ENCODE measurements around the gene ANKRD9. TPM values are rescaled to one million over a fixed set of nuclear protein-coding genes. Genes with fewer than 3 reads are reported as not detected.

The ANKRD9 gene
- total and polyA plus RNA-seq, 2 experiments from 2014 or later: 17.3 to 95.9 TPM

DNA sequence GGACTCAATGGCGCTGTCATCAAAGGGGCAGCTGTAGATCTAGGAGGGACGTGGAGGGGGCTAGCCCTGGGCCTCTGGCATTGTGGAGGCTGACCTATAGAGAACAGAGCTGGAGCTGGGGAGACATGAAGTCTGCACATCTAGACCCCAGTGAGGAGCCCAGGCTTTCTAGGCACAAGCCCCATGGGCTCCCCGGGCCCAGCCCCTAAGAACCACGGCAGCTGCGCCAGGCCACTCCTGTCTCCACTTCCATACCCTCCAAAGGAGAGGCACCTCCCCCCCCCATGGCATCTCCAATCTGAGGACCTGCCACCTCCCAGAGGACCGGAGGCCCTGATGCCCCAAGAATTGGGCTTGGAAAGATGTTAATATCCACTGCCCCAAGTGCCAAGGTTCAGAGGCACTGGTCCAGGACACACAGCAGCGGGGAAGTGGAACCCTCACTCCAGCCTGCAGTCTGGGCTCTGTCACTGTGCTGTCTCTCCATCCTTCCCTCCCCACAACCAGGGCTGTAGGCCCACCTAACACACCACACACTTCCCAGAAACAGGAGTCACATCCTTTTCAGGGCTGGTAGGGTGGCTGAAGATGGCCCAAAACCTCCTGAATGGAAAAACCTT, 4.5 kb downstream of the ANKRD9 start:
- peaks cover 4% of the 10 kb centered on the region; the same call in 1 of the 2 replicates for H4K20me1 ChIP-seq (replicated peaks; ENCODE audit: insufficient read depth)
- ATAC-seq: no peak
- H3K27ac ChIP-seq (ENCODE audit: low read depth): no peak overlapping the region

GRCh38 chr14:102504328-102504999, 5.1 kb downstream of the ANKRD9 start:
- H3K27ac Mint-ChIP-seq: no peak overlapping the region
- TF ChIP-seq CREB1 (CRISPR knock-in tag; IDR thresholded peaks at IDR 0.05; ENCODE audit: low read depth) (no peak), REST (IDR thresholded peaks at IDR 0.05; ENCODE audit: unreplicated experiment) (no peak), EZH2phosphoT487 (IDR thresholded peaks at IDR 0.05; ENCODE audit: unreplicated experiment) (no peak), ZNF331 (CRISPR knock-in tag; IDR thresholded peaks at IDR 0.05; ENCODE audit: low read depth) (no peak), STAT1 (IDR thresholded peaks at IDR 0.05; ENCODE audit: unreplicated experiment) (no peak)
- TF ChIP-seq, protein P1, sequence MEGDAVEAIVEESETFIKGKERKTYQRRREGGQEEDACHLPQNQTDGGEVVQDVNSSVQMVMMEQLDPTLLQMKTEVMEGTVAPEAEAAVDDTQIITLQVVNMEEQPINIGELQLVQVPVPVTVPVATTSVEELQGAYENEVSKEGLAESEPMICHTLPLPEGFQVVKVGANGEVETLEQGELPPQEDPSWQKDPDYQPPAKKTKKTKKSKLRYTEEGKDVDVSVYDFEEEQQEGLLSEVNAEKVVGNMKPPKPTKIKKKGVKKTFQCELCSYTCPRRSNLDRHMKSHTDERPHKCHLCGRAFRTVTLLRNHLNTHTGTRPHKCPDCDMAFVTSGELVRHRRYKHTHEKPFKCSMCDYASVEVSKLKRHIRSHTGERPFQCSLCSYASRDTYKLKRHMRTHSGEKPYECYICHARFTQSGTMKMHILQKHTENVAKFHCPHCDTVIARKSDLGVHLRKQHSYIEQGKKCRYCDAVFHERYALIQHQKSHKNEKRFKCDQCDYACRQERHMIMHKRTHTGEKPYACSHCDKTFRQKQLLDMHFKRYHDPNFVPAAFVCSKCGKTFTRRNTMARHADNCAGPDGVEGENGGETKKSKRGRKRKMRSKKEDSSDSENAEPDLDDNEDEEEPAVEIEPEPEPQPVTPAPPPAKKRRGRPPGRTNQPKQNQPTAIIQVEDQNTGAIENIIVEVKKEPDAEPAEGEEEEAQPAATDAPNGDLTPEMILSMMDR (conservative IDR thresholded peaks at IDR 0.05; ENCODE audit: low read depth in 2 of 2): no peak
- peaks cover 19% of the 10 kb centered on the region for H3F3A ChIP-seq (replicated peaks; ENCODE audit: low read depth)

More for the DNA sequence above, 4.5 kb downstream of the ANKRD9 start:
- Histone ChIP-seq H3K79me2 (replicated peaks; ENCODE audit: insufficient read depth) (no peaks in the 10 kb centered on the region), H3K4me1 (ENCODE audit: insufficient read depth) (no peaks in the 10 kb centered on the region), H2AFZ (no peak overlapping the region), H3K4me2 (no peak overlapping the region), H3K4me3 (no peak overlapping the region), H3K36me3 (ENCODE audit: insufficient read depth) (0 out of 2 replicates have a peak, but pooled peaks cover 2% of the 10 kb centered on the region), H3F3A (replicated peaks; ENCODE audit: low read depth) (peaks cover 19% of the 10 kb centered on the region), H3K9me2 (ENCODE audit: insufficient read depth) (no peaks in the 10 kb centered on the region), H3K27me3 (ENCODE audit: insufficient read depth) (peaks cover 11% of the 10 kb centered on the region; the same call in 1 of the 2 replicates)
- TF ChIP-seq REST (IDR thresholded peaks at IDR 0.05; ENCODE audit: unreplicated experiment): no peak
- no peak for DNase-seq (ENCODE audit: low spot score)
- Mint-ChIP-seq H3K36me3 (ENCODE audit: low read depth) (peaks cover 4% of the 10 kb centered on the region; the same call in 1 of the 3 replicates), H3K9me3 (no peaks in the 10 kb centered on the region), H3K4me3 (no peak overlapping the region), H3K27me3 (ENCODE audit: insufficient read depth, low read depth, poor library complexity) (peaks cover 6% of the 10 kb centered on the region), H3K27ac (no peak overlapping the region), H3K4me1 (peaks cover 9% of the 10 kb centered on the region)

More at GRCh38 chr14:102504328-102504999, 5.1 kb downstream of the ANKRD9 start:
- no peak for DNase-seq (ENCODE audit: low spot score)
- H3K9me2 ChIP-seq (ENCODE audit: insufficient read depth): no peaks in the 10 kb centered on the region
- peaks cover 4% of the 10 kb centered on the region; the same call in 1 of the 2 replicates for H4K20me1 ChIP-seq (replicated peaks; ENCODE audit: insufficient read depth)
- H3K4me3 ChIP-seq: no peak overlapping the region
- H3K36me3 ChIP-seq (ENCODE audit: insufficient read depth): 0 out of 2 replicates have a peak, but pooled peaks cover 2% of the 10 kb centered on the region
- Mint-ChIP-seq H3K9me3 (no peaks in the 10 kb centered on the region), H3K4me3 (no peak overlapping the region), H3K4me1 (peaks cover 9% of the 10 kb centered on the region), H3K27me3 (ENCODE audit: insufficient read depth, low read depth, poor library complexity) (peaks cover 6% of the 10 kb centered on the region), H3K36me3 (ENCODE audit: low read depth) (peaks cover 6% of the 10 kb centered on the region; the same call in 1 of the 3 replicates)
- no peak overlapping the region for H3K27ac ChIP-seq (ENCODE audit: low read depth)
- H3K4me1 ChIP-seq (ENCODE audit: insufficient read depth): no peaks in the 10 kb centered on the region
- no peaks in the 10 kb centered on the region for H3K79me2 ChIP-seq (replicated peaks; ENCODE audit: insufficient read depth)
- H3K27me3 ChIP-seq (ENCODE audit: insufficient read depth): peaks cover 11% of the 10 kb centered on the region; the same call in 1 of the 2 replicates
- H2AFZ ChIP-seq: no peak overlapping the region
- H3K4me2 ChIP-seq: no peak overlapping the region
- no peak for ATAC-seq

Data from GM23338 (cell line).